Dermis blood vessel endothelial cell (primary cell): Measurements from ENCODE around the gene IGFN1. TPM values are rescaled to one million over a fixed set of nuclear protein-coding genes. Genes with fewer than 3 reads are reported as not detected.
A peak's percentile ranks its signal among the peaks of the same experiment; 100 is the strongest.

Experiments used
- DNase-seq: peaks from one replicate; pipeline ENCODE4 v3.0.0; 2010
- total RNA-seq: library from RNA; depleted of rRNA; stranded (reverse); fragments of >200 nt; gene quantifications from 2 replicates; pipeline ENCODE4 v1.2.3, GENCODE V29; 2014

The IGFN1 gene
- total RNA-seq, 1 donor from 2014 or later, result under 0.01 TPM

- peak; percentile 50 for DNase-seq
These were observed 77.0 kb downstream of the IGFN1 start for GRCh38 chr1:201267481-201268229.

GRCh38 chr1:201268604-201269151, 78.1 kb downstream of the IGFN1 start:
- DNase-seq, result peak; percentile 12

GRCh38 chr1:201269281-201269680, 78.7 kb downstream of the IGFN1 start:
- DNase-seq, result no peak

- no peak for DNase-seq
These were observed 79.3 kb downstream of the IGFN1 start for GRCh38 chr1:201269900-201270410.

GRCh38 chr1:201270616-201271390, 80.2 kb downstream of the IGFN1 start:
- no peak for DNase-seq

GRCh38 chr1:201272799-201273198, 82.2 kb downstream of the IGFN1 start:
- no peak for DNase-seq

- DNase-seq, result no peak
These were observed 84.1 kb downstream of the IGFN1 start for GRCh38 chr1:201274616-201275252.

- no peak for DNase-seq
These were observed 84.6 kb downstream of the IGFN1 start for GRCh38 chr1:201275253-201275666.

- DNase-seq, result no peak
These were observed 86.3 kb downstream of the IGFN1 start for GRCh38 chr1:201276891-201277290.

- no peak for DNase-seq
These were observed 86.8 kb downstream of the IGFN1 start for GRCh38 chr1:201277441-201277840.

Other genes with a start within 250 kb of the IGFN1 start
- 2.2 and 4.4 TPM in 2 replicates for gene KIF21B, start 167.1 kb upstream of the IGFN1 start, total RNA-seq
- not detected in 2 replicates for gene CACNA1S, start 78.4 kb upstream of the IGFN1 start, total RNA-seq
- gene ASCL5, start 63.6 kb upstream of the IGFN1 start, total RNA-seq, result not detected in 2 replicates
- gene TMEM9, start 36.4 kb upstream of the IGFN1 start, total RNA-seq, result 47.3 and 62.3 TPM in 2 replicates
- gene PKP1, start 92.7 kb downstream of the IGFN1 start, total RNA-seq, result 0.19 and 0.85 TPM in 2 replicates
- gene TNNT2, start 186.9 kb downstream of the IGFN1 start, total RNA-seq, result not detected in 2 replicates
- 0.09 and 0.68 TPM in 2 replicates for gene LAD1, start 208.5 kb downstream of the IGFN1 start, total RNA-seq
- not detected in 2 replicates for gene TNNI1, start 230.9 kb downstream of the IGFN1 start, total RNA-seq